Epithelial cell of esophagus (primary cell): ENCODE results near the gene FOXK1.

ENCODE experiments used
- DNase-seq: peaks from one replicate; pipeline ENCODE4 v3.0.0; 2010; ENCODE audit warnings: low read depth
- H3K4me3 ChIP-seq: 2 replicates; pipeline ENCODE4 v1.5.1; 2011; ENCODE audit warnings: mild to moderate bottlenecking, low read length, control low read depth
- TF ChIP-seq, protein P1 (sequence below): IDR thresholded peaks from 2 replicates; pipeline ENCODE4 v1.5.1; 2011; ENCODE audit warnings: low read depth, mild to moderate bottlenecking, low read length, control low read depth, inconsistent platforms; ENCODE audit not compliant: insufficient read depth; ENCODE audit errors: missing control alignments

Gene FOXK1

DNA sequence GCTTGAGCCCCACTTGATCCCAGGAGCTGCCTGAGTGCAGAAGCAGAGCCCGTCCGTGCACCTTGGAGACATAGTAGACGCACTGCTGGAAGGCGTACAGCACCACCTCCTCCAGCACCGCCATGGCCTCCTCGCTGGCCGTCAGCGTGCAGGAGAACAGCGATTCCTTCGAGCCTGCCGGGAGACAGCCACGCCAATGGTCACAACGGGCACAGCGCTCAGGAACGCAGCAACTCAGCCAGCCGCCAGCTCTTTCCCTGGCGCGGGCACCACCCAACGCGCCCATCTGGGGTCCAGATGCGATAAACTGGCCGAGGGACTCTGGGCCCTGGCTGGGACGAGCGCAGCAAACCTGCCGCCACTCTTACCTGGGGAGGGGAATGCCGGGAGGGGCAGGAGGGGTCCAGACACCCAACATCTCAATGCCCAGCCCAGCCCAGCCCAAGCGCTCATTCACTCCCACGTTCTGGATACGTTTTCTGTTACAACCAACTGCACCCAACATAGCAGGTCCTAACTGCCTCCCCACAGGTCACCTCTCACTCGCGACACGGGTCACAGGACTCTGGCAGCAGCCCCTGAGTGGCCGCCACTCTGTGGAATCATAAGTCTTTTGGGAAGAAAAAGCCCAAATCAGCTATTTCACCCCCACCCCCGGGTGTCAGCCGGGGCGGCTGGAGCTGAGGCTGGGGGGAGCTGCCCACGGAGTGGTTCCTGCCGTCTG is 135.2 kb downstream of the FOXK1 start:
- no peak for DNase-seq
- H3K4me3 ChIP-seq, result no peak overlapping the region
- TF ChIP-seq, protein P1, sequence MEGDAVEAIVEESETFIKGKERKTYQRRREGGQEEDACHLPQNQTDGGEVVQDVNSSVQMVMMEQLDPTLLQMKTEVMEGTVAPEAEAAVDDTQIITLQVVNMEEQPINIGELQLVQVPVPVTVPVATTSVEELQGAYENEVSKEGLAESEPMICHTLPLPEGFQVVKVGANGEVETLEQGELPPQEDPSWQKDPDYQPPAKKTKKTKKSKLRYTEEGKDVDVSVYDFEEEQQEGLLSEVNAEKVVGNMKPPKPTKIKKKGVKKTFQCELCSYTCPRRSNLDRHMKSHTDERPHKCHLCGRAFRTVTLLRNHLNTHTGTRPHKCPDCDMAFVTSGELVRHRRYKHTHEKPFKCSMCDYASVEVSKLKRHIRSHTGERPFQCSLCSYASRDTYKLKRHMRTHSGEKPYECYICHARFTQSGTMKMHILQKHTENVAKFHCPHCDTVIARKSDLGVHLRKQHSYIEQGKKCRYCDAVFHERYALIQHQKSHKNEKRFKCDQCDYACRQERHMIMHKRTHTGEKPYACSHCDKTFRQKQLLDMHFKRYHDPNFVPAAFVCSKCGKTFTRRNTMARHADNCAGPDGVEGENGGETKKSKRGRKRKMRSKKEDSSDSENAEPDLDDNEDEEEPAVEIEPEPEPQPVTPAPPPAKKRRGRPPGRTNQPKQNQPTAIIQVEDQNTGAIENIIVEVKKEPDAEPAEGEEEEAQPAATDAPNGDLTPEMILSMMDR, result no peak

DNA sequence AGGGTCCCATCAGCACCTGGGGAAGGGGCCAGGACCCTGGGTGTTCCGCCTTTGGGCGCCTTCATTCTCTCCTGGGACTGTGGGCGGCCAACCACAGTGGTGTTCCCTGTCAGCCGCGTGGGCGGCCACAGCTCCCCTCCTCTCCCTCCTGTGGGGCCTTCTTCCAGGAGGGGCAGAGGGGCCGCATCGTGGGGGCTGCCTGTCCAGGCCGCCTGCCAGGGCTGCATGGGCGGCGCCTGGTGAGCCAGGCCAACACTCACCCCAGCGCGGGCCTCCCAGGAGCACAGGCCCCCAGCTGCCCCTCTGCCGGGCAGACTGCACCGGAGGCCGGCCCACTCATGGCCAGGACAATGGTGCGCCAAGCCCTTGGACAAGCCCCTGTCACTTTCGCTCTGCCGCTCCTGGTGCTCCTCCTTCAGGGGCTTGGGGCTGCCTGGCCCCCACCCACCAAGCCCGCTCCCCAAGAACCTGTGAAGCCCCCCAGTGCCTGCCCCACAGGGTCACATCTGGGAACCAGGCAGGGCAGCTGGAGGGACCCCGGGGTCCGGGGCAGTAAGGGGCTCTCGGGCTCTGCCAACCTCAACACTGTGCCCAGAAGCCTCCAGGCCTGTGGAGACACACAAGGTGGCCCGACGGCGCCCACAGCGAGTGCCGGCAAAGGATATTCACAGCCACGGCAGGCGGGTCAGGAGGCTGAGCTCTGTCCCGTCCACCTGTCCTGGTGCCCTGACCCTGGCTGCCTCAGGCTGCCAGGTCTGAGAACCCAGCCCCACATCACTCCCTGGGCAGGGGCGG is 136.1 kb downstream of the FOXK1 start:
- DNase-seq, result no peak
- TF ChIP-seq, protein P1, result no peak
- no peak overlapping the region for H3K4me3 ChIP-seq

- TF ChIP-seq, protein P1, result no peak
- DNase-seq, result no peak
- no peak overlapping the region for H3K4me3 ChIP-seq
Measured at GRCh38 chr7:4819560-4820404, 137.7 kb downstream of the FOXK1 start.

DNA sequence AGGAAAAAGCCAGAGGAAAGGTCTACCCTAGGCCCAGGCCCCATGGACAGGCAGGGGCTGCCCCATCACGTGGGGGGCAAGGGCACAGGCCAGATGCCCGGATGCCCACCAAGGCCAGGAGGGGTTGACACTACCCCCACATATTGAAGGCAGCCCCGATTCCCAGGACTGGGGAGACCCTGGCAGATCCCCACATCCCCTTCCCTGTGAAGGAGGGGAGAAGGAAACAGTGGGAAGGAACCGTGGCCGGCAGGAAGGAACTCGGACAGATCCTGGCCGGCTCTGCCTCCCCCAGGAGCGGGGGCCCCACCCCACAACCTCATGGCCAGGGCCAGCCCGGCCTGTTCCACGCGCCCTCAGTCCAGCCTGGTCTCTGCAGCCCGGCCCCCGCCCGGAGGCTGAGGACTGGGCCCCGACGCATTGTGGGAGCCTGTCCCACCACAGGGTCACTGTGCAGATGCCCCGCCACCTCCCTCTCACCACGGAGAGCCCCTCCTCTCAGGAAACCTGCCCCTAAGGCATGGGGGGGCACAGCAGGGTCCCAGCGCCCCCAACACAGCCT is 138.4 kb downstream of the FOXK1 start:
- DNase-seq, result no peak
- H3K4me3 ChIP-seq, result no peak overlapping the region
- TF ChIP-seq, protein P1, result no peak
